Fibroblast of mammary gland (primary cell): ENCODE measurements around the gene CACNA1C.

Source experiments
- DNase-seq: peaks from one replicate; pipeline ENCODE4 v3.0.0-alpha.2; 2010; ENCODE audit warnings: low read depth
- H3K4me3 ChIP-seq: 2 replicates; pipeline ENCODE4 v1.5.1; 2011; ENCODE audit warnings: low read depth, mild to moderate bottlenecking, low read length, moderate library complexity; ENCODE audit not compliant: control insufficient read depth
- CTCF ChIP-seq: conservative IDR thresholded peaks from 2 replicates; pipeline ENCODE4 v1.5.1; 2011; ENCODE audit warnings: low read depth, low read length, inconsistent platforms; ENCODE audit not compliant: control insufficient read depth, insufficient read depth

CACNA1C gene

GRCh38 chr12:2588345-2588744 is 535.6 kb downstream of the CACNA1C start:
- no peak overlapping the region for H3K4me3 ChIP-seq
- no peak for TF ChIP-seq CTCF
- DNase-seq = no peak

GRCh38 chr12:2589381-2589780 is 536.6 kb downstream of the CACNA1C start:
- H3K4me3 ChIP-seq = no peak overlapping the region
- DNase-seq = no peak
- no peak for TF ChIP-seq CTCF

GRCh38 chr12:2593045-2593444 is 540.3 kb downstream of the CACNA1C start:
- no peak for TF ChIP-seq CTCF
- no peak for DNase-seq
- H3K4me3 ChIP-seq = no peak overlapping the region

- no peak for DNase-seq
- no peak for TF ChIP-seq CTCF
- H3K4me3 ChIP-seq = no peak overlapping the region
These were observed 543.7 kb downstream of the CACNA1C start for GRCh38 chr12:2596441-2596840.

- no peak for TF ChIP-seq CTCF
- no peak for DNase-seq
- H3K4me3 ChIP-seq = no peak overlapping the region
These were observed 552.5 kb downstream of the CACNA1C start for GRCh38 chr12:2605301-2605700.

- H3K4me3 ChIP-seq = no peak overlapping the region
- TF ChIP-seq CTCF = no peak
- no peak for DNase-seq
These were observed 553.6 kb downstream of the CACNA1C start for GRCh38 chr12:2606186-2606910.
